B cell (primary cell): ENCODE results near the gene GNAI2. TPM values are rescaled to one million over a fixed set of nuclear protein-coding genes. Genes with fewer than 3 reads are reported as not detected.

Experiments
- ATAC-seq: fragments of 200-7000 bp; cut with Tn5 transposase; one replicate; pipeline ENCODE4 v1.10.0; 2021; ENCODE audit warnings: low read depth, mild to moderate bottlenecking, moderate number of reproducible peaks, moderate library complexity
- CTCF ChIA-PET: fragments of 350-600 bp; sonication (Branson Sonifier 250); formaldehyde crosslinking; loops from one replicate; lab custom pipeline; 2021; ENCODE audit warnings: antibody characterized with exemption, inconsistent platforms; lab: Charles Lee
- POLR2A ChIA-PET: fragments of 350-600 bp; sonication (Branson Sonifier 250); formaldehyde crosslinking; loops from one replicate; lab custom pipeline; 2021; ENCODE audit warnings: antibody characterized with exemption; lab: Charles Lee
- DNase-seq: peaks from one replicate; pipeline ENCODE4 v3.0.0; 2013
- H2AFZ ChIP-seq: 2 replicates; pipeline ENCODE4 v1.6.1; 2012; ENCODE audit warnings: mild to moderate bottlenecking, low read depth, low read length; ENCODE audit not compliant: insufficient read depth, poor library complexity, severe bottlenecking
- H3K27ac ChIP-seq, 2 donors: 1 replicate in 1 of 2; 2 replicates in 1 of 2; pipeline ENCODE4 v1.5.1; 2012 to 2013; ENCODE audit warnings: low read length in 2 of 2, mild to moderate bottlenecking in 2 of 2, moderate library complexity in 1 of 2
- H3K27me3 ChIP-seq, 4 experiments: fragments of 200-600 bp in 1 of 4; sonication (generic) in 1 of 4; replicated peaks in 1 of 4; 1 replicate in 2 of 4; 2 replicates in 2 of 4; pipeline versions ENCODE4 v1.6.1 to v1.7.0; 2013 to 2016; ENCODE audit warnings: low read length in 3 of 4, mild to moderate bottlenecking in 2 of 4, mixed read lengths in 1 of 4, moderate library complexity in 1 of 4; ENCODE audit not compliant: insufficient read depth in 4 of 4, control insufficient read depth in 3 of 4; ENCODE audit errors: control extremely low read depth in 1 of 4
- H3K36me3 ChIP-seq, 2 experiments: replicated peaks in 1 of 2; 1 replicate in 1 of 2; 2 replicates in 1 of 2; pipeline versions ENCODE4 v1.6.1 to v1.7.1; 2013; ENCODE audit warnings: low read length in 1 of 2; ENCODE audit not compliant: insufficient read depth in 2 of 2, control insufficient read depth in 1 of 2; ENCODE audit errors: control extremely low read depth in 1 of 2, extremely low read depth in 1 of 2
- H3K4me1 ChIP-seq, 2 donors: fragments of 200-600 bp in 1 of 2; sonication (generic) in 1 of 2; 1 replicate in 1 of 2; 2 replicates in 1 of 2; pipeline versions ENCODE4 v1.5.1 to v1.6.1; 2013 to 2017; ENCODE audit warnings: low read length in 2 of 2; ENCODE audit not compliant: control insufficient read depth in 2 of 2, insufficient read depth in 2 of 2
- H3K4me2 ChIP-seq: replicated peaks from 2 replicates; pipeline ENCODE3; 2012; ENCODE audit warnings: mild to moderate bottlenecking, low read depth, low read length; ENCODE audit not compliant: poor library complexity, severe bottlenecking
- H3K4me3 ChIP-seq, 5 experiments: fragments of 200-600 bp in 1 of 5; sonication (generic) in 1 of 5; 1 replicate in 3 of 5; 2 replicates in 2 of 5; pipeline versions ENCODE4 v1.5.1 to v1.7.0; 2011 to 2016; ENCODE audit warnings: low read length in 4 of 5, mild to moderate bottlenecking in 4 of 5, low read depth in 2 of 5, control low read depth in 1 of 5, moderate library complexity in 1 of 5; ENCODE audit not compliant: insufficient read depth in 1 of 5; ENCODE audit errors: control extremely low read depth in 1 of 5, extremely low read depth in 1 of 5
- H3K79me2 ChIP-seq: fragments of 200-600 bp; sonication (generic); one replicate; pipeline ENCODE4 v1.6.0; 2016; ENCODE audit warnings: low read length; ENCODE audit not compliant: control insufficient read depth, insufficient read depth
- H3K9ac ChIP-seq: fragments of 200-600 bp; sonication (generic); 2 replicates; pipeline ENCODE4 v1.6.1; 2017; ENCODE audit warnings: mild to moderate bottlenecking, low read length, moderate library complexity
- H3K9me3 ChIP-seq, 3 donors: one replicate each; pipeline versions ENCODE4 v1.6.1 to v1.7.1; 2013; ENCODE audit warnings: low read length in 2 of 3; ENCODE audit not compliant: control insufficient read depth in 2 of 3, insufficient read depth in 1 of 3; ENCODE audit errors: control extremely low read depth in 1 of 3
- H4K20me1 ChIP-seq: 2 replicates; pipeline ENCODE4 v1.6.0; 2012; ENCODE audit warnings: mild to moderate bottlenecking, low read length; ENCODE audit not compliant: insufficient read depth, control insufficient read depth, poor library complexity, severe bottlenecking
- H3K27ac Mint-ChIP-seq: one replicate; pipeline ENCODE4 v1.8.0; 2021; ENCODE audit warnings: mixed read lengths
- H3K27me3 Mint-ChIP-seq: one replicate; pipeline ENCODE4 v1.8.0; 2021; ENCODE audit warnings: mixed read lengths
- H3K4me1 Mint-ChIP-seq: one replicate; pipeline ENCODE4 v1.8.0; 2021; ENCODE audit warnings: mixed read lengths
- H3K4me3 Mint-ChIP-seq: one replicate; pipeline ENCODE4 v1.8.0; 2021; ENCODE audit warnings: mixed read lengths
- H3K9me3 Mint-ChIP-seq: one replicate; pipeline ENCODE4 v1.8.0; 2022; ENCODE audit warnings: mixed read lengths; ENCODE audit not compliant: insufficient read depth
- CTCF ChIP-seq: fragments of 200-600 bp; IDR thresholded peaks from one replicate; pipeline ENCODE4 v1.8.0; 2022; ENCODE audit warnings: antibody characterized with exemption, mild to moderate bottlenecking
- EZH2 ChIP-seq: IDR thresholded peaks from 2 replicates; pipeline ENCODE4 v1.6.1; 2012; ENCODE audit warnings: borderline replicate concordance, low read depth, mild to moderate bottlenecking, moderate library complexity, low read length; ENCODE audit not compliant: insufficient read depth, poor library complexity, severe bottlenecking
- WGBS: methylation state at CpG from one replicate; pipeline ENCODE4 v1.1.5; 2013; ENCODE audit warnings: missing lambda C conversion rate; ENCODE audit not compliant: insufficient coverage; 5-methylcytosine and 5-hydroxymethylcytosine counted together
- intact Hi-C: fragments of 100-400 bp; cut with micrococcal nuclease; formaldehyde crosslinking; loops from one replicate; pipeline ENCODE4 v1.10.0; 2022
- polyA plus RNA-seq: library from polyadenylated mRNA; depleted of rRNA; stranded (reverse); fragments of >200 nt; gene quantifications from 2 replicates; pipeline ENCODE4 v1.2.3, GENCODE V29; 2012
- total RNA-seq, 2 donors: library from RNA; stranded (reverse); fragments of 120-200 nt in 1 of 2; gene quantifications; 1 replicate in 1 of 2; 2 replicates in 1 of 2; pipeline versions ENCODE4 v1.2.3 to v1.2.4, GENCODE V29; 2013 to 2022

GNAI2 gene
- total and polyA plus RNA-seq, 2 donors (not counting 1 experiment from before 2014, with no cell fraction given) = 302 to 491 TPM

GRCh38 chr3:50229490-50229889 lies 6.5 kb upstream of the GNAI2 start:
- ATAC-seq (no peak), DNase-seq (no peak)
- ChIA-PET POLR2A (interaction anchor here (0.8 to 2.3 kb wide), 4 partner anchors 9 to 17 kb away, joined by 3 to 13 read pairs (median 5); no protein-coding TSS in a partner anchor), CTCF (interaction anchor here (0.7 to 22.2 kb wide), 4 partner anchors 19 to 111 kb away, joined by 3 to 596 read pairs (median 109); partner anchors contain the start of genes GNAI2 and GNAT1)
- 100% methylated on average over 3 of the region's 3 CpGs for WGBS
- H4K20me1 ChIP-seq = no peaks in the 10 kb centered on the region
- no peak overlapping the region for H2AFZ ChIP-seq
- peak overlapping the region; percentile 75 for H3K4me2 ChIP-seq
- H3K4me1 ChIP-seq = peaks cover 25 to 52% of the 10 kb centered on the region in 2 donors
- Mint-ChIP-seq H3K27ac (peak overlapping the region; percentile 29), H3K9me3 (no peaks in the 10 kb centered on the region), H3K4me1 (peaks cover 53% of the 10 kb centered on the region), H3K27me3 (no peaks in the 10 kb centered on the region), H3K4me3 (peak overlapping the region; percentile 70)
- no peaks in the 10 kb centered on the region for H3K27me3 ChIP-seq
- no peak for TF ChIP-seq CTCF
- no peak for TF ChIP-seq EZH2
- intact Hi-C loops = loop anchor here (5.0 kb wide), 1 partner anchor 427 kb away; the partner anchor contains the start of gene INKA1
- no peak overlapping the region for H3K9ac ChIP-seq
- peaks cover 59% of the 10 kb centered on the region for H3K79me2 ChIP-seq
- no peaks in the 10 kb centered on the region for H3K9me3 ChIP-seq
- H3K36me3 ChIP-seq = no peaks in the 10 kb centered on the region
- no peak overlapping the region for H3K4me3 ChIP-seq
- peak overlapping the region in 1 of 2 donors; percentile 36 for H3K27ac ChIP-seq

GRCh38 chr3:50230104-50230793 lies 5.8 kb upstream of the GNAI2 start:
- Histone ChIP-seq H3K79me2 (peaks cover 66% of the 10 kb centered on the region), H3K4me1 (peaks cover 32 to 60% of the 10 kb centered on the region in 2 donors), H3K36me3 (no peaks in the 10 kb centered on the region), H3K4me3 (peak overlapping the region in 1 of 5 experiments; percentile 20), H3K9ac (peak overlapping the region; percentile 11), H3K27me3 (no peaks in the 10 kb centered on the region), H3K27ac (peak overlapping the region; percentile 25 to 36), H3K4me2 (peak overlapping the region; percentile 75), H2AFZ (peak overlapping the region; percentile 59), H3K9me3 (no peaks in the 10 kb centered on the region), H4K20me1 (no peaks in the 10 kb centered on the region)
- Mint-ChIP-seq H3K4me1 (peaks cover 57% of the 10 kb centered on the region), H3K4me3 (peak overlapping the region; percentile 45), H3K27me3 (no peaks in the 10 kb centered on the region), H3K9me3 (no peaks in the 10 kb centered on the region), H3K27ac (peak overlapping the region; percentile 78)
- CTCF ChIA-PET = interaction anchor here (0.7 to 22.2 kb wide), 4 partner anchors 19 to 67 kb away, joined by 3 to 596 read pairs (median 109); partner anchors contain the start of genes GNAI2 and GNAT1
- no peak for TF ChIP-seq EZH2
- no peak for TF ChIP-seq CTCF
- WGBS = 46% methylated on average over 8 of the region's 8 CpGs
- intact Hi-C loops = loop anchor here (10.0 kb wide), 1 partner anchor 885 kb away; the partner anchor contains the start of gene USP4
- DNase-seq (peak; percentile 66), ATAC-seq (no peak)
- POLR2A ChIA-PET = interaction anchor here (0.8 to 1.7 kb wide), 3 partner anchors 10 to 16 kb away, joined by 3 to 7 read pairs (median 4); no protein-coding TSS in a partner anchor
